Measurements from ENCODE around the gene HK2.

DNA sequence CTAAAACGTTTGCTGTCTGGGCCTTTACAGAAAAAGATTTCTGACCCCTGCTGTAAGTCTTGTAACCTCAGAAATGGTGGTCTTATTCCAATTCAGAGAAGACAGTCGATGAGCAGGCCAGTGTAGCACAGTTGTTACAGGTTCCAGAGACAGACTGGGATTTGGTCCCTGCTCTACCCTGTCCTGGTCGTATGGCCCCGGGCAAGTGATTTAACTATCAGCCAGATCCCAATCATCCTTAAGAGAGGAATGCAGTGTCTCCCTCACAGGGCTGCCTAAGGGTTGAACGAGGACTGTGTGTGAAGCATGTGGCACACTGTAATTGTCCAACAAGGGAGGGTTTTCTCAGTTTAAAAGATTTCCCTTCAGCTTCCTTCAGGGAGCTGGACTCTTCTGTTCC lies 47.2 kb downstream of the HK2 start:
- TF ChIP-seq, protein P1, sequence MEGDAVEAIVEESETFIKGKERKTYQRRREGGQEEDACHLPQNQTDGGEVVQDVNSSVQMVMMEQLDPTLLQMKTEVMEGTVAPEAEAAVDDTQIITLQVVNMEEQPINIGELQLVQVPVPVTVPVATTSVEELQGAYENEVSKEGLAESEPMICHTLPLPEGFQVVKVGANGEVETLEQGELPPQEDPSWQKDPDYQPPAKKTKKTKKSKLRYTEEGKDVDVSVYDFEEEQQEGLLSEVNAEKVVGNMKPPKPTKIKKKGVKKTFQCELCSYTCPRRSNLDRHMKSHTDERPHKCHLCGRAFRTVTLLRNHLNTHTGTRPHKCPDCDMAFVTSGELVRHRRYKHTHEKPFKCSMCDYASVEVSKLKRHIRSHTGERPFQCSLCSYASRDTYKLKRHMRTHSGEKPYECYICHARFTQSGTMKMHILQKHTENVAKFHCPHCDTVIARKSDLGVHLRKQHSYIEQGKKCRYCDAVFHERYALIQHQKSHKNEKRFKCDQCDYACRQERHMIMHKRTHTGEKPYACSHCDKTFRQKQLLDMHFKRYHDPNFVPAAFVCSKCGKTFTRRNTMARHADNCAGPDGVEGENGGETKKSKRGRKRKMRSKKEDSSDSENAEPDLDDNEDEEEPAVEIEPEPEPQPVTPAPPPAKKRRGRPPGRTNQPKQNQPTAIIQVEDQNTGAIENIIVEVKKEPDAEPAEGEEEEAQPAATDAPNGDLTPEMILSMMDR (IDR thresholded peaks at IDR 0.05): no peak
- TF ChIP-seq POLR2A (IDR thresholded peaks at IDR 0.05): no peak

Data from right lobe of liver (tissue), 4 donors.